GM19372 (cell line): ENCODE measurements around the gene CES4A.
"Not testable (repeated sequence)": the region's sequence is repeated elsewhere in the genome, so short reads cannot be mapped to it uniquely, and the experiment has no call there.

Experiments
- ATAC-seq: cut with Tn5 transposase; IDR thresholded peaks from one replicate; pipeline ENCODE4 v1.9.1; 2021; ENCODE audit warnings: mild to moderate bottlenecking, low read depth, moderate library complexity; ENCODE audit not compliant: unreplicated experiment

CES4A gene

DNA sequence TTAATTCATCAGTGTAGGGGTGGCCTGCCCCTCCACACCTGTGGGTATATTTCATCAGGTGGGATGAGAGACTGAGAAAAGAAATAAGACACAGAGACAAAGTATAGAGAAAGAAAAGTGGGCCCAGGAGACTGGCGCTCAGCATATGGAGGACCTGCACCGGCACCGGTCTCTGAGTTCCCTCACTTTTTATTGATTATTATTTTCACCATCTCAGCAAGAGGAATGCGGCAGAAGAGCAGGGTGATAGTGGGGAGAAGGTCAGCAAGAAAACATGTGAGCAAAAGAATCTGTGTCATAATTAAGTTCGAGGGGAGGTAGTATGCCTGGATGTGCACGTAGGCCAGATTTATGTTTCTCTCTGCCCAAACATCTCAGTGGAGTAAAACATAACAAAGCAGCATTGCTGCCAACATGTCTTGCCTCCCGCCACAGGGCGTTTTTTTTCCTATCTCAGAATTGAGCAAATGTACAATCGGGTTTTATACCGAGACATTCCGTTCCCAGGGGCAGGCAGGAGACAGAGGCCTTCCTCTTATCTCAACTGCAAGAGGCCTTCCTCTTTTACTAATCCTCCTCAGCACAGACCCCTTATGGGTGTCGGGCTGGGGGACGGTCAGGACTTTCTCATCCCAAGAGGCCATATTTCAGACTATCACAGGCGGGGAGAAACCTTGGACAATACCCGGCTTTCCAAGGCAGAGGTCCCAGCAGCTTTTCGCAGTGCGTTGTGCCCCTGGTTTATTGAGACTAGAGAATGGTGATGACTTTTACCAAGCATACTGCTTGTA, 32.8 kb upstream of the CES4A start:
- not testable (repeated sequence) for ATAC-seq

DNA sequence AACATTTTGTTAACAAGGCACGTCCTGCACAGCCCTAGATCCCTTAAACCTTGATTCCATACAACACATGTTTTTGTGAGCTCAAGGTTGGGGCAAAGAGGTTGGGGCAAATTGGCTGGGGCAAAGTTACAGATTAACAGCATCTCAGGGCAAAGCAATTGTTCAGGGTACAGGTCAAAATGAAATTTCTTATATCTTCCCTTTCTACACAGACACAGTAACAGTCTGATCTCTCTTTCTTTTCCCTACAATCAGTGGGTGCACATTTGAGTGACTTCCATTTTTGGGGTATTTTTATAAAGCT, 32.3 kb upstream of the CES4A start:
- ATAC-seq = not testable (repeated sequence)

DNA sequence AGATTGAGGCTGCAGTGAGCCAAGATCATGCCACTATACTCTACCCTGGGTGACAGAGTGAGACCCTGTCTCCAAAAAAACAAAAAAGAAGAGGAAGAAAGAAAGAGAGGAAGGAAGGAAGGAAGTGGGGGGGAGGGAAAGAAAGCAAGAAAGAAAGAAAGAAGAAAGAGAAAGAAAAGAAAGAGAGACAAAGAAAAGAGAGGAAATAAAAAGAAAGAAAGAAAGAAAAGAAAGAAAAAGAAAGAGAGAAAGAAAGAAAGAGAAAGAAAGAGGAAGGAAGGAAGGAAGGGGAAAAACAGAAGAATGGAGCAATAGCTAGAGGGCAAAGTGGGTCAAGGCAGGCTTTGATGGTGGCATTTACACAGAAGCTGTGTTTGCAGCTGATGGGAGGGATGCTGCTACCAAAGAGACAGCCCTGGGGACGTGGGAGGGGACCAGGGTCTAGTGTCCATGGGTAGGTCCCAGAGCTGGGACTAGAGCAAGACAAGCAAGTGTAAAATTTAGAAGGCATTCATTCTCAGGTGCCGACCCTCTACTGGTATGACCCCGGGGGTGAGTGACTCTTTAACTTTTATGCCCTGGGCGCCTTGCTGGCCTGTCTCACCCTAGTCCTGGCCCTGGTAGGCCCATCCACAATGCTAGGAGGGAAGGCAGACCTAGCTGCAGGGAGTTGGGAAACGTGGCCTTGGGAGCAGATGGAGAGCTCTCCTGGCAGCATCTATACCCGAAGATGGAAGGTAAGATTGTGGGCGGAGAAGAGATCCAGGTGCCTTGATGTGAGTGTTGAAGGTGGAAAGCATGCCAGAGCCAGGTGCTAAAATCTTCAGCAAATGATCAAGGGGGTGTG, 29.3 kb upstream of the CES4A start:
- no peak for ATAC-seq

DNA sequence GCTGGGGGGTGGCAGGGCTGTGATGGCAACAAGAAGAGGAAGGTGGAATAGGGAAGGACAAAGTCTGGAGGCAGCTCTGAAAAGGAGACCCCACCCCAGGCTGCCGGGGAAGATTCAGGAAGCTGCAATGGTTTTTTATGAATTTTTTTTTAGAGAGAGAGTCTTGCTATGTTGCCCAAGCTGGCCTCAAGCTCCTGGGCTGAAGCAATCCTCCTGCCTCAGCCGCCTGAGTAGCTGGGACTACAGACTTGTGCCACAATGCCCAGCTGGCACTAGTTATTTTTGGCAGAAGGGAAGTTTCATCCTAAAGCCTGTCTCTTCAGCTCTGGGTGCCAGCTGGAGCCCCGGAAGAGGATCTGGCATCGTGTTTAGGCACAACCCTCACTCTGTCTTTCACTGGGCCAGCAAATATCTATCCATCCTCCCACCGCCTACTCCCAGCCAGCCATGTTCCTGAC, 28.7 kb upstream of the CES4A start:
- ATAC-seq = no peak

DNA sequence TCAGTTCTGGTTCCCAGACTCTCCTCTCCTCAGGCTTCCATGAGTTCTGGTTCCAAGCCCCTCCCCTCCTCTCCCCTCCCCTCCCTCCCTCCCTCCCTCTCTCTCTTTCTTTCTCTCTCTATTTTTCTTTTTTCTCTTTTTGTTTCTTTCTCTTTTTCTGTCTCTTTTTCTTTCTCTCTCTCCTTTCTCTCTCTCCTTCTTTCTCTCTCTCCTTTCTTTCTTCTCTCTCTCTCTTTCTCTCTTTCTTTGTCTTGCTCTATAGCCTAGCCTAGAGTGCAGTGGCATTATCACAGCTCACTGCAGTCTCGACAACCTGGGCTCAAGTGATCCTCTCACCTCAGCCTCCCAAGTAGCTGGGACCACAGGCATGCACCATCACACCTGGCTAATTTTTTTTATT, 28.1 kb upstream of the CES4A start:
- no peak for ATAC-seq

DNA sequence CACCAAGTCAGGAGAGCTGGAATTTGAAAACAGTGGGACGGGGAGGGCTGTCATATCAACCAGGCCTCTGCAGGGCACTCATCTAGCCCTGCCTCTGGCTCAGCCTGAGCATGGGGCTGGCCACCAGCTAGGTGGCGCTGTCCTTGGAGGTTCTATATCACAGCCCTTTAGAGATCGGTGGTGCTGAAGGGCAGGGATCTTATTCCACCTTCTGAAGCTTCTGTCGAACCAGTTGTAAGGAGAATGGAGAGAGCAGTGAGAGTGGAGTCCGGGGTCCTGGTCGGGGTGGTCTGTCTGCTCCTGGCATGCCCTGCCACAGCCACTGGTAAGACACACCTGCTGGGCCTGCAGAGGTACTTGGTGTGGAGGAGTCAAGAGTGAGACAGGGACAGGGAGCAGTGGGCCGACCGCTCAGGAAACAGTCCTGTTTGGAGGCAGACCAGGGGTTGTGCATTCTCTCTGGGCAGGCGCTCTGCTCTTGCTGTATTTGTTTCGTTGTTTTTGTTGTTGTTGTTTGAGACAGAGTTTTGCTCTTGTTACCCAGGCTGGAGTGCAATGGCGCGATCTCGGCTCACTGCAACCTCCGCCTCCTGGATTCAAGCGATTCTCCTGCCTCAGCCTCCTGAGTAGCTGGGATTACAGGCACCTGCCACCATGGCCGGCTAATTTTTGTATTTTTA, 27.2 kb upstream of the CES4A start, which contains the start of gene CES3:
Gene CES3 (plus strand): TSS at position 202 of the 680 bp plus-strand sequence. CDS start 42 bp downstream, at position 244.
- no peak for ATAC-seq

DNA sequence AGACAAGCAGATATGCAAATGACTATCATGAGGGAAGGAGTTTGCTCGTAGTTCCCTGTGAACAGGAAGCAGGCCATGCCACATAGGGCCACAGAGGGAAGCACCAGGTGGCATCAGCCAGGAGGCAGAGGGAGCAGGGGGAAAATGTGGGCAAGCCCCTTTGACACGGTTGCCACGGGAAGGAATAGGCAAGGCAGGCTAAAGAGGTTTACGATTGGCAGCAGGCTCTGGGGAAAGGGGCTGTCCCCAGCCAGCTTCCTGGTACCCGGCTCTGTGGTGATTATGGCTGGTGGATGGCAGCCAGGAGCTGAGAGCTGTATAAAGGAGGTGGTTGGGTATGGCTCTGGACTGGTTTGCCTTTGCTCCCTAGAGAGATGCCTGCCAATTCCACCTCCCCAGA, 26.5 kb upstream of the CES4A start:
- no peak for ATAC-seq

DNA sequence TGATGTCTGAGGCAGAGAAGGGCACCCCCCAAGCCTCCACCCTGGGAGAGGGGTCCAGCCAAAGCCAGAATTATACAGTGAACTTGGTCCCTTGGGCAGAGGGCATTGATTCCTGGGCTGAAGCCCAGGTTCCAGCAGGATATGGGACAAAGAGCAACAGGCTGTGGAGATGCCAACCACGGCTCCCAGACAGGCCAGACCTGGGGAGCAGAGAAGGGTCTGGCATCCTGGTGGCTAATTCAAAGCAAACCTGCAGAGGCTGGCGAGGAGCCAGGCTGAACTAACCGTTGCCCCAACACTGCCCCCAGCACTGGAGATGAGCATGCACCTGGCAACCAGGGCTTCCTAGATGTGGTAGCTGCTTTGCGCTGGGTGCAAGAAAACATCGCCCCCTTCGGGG, 24.3 kb upstream of the CES4A start:
- ATAC-seq = no peak

DNA sequence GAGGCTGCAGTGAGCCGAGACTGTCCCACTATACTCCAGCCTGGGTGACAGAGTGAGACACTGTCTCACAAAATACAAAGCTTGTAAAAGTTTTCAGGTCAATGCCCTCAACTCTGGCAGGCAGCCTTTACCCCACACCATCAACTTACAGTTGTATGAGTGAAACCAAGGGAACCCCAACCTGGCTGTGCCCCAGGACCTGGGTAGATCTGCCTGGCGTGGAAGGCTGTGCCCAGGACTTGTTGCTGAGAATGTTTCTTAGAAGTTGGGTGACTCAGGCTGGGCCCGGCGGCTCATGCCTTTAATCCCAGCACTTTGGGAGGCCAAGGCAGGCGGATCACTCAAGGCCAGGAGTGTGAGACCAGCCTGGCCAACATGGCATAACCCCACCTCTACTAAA, 19.5 kb upstream of the CES4A start:
- no peak for ATAC-seq

DNA sequence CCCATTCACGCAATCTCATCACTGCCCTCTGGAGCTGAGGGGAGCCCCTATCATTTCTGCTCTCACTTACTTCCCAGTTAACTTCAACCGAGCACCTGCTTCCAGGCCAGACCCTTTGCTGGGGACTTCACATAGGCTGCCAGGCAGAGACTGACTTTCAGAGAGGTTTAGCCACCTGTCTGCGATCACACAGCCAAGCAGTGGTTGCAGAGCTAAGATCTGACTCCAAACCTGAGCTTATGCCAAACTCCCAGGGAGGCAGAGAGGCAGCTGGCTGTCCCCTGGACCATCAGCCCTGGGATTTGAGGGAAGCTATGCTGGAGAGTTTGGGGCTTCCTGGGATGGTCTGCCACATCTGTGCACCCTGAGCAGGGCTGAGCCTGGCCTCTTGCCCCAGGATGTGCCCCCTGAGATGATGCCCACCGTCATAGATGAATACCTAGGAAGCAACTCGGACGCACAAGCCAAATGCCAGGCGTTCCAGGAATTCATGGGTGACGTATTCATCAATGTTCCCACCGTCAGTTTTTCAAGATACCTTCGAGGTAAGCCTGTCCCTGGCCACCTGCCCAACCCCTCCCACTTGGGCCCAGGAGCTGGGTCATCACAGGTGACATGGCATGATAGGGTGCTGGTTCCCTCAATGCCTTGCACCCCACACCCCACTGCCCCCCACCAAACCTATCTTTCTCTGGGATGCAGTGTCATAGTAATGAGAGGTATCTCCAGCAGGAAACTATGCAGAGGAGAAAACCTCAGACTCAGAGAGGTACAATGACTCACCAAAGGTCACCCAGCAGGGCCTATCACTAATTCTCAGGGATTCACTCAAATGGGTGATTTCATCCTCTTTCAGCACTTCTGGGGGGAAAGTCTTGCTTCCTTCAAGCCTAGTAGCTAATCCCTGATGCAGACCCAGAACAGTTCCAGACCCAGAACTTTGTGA, 17.3 kb upstream of the CES4A start:
- no peak for ATAC-seq

DNA sequence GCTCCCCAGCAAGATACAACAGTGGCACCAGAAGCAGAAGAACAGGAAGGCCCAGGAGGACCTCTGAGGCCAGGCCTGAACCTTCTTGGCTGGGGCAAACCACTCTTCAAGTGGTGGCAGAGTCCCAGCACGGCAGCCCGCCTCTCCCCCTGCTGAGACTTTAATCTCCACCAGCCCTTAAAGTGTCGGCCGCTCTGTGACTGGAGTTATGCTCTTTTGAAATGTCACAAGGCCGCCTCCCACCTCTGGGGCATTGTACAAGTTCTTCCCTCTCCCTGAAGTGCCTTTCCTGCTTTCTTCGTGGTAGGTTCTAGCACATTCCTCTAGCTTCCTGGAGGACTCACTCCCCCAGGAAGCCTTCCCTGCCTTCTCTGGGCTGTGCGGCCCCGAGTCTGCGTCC, 15.4 kb upstream of the CES4A start:
- no peak for ATAC-seq

DNA sequence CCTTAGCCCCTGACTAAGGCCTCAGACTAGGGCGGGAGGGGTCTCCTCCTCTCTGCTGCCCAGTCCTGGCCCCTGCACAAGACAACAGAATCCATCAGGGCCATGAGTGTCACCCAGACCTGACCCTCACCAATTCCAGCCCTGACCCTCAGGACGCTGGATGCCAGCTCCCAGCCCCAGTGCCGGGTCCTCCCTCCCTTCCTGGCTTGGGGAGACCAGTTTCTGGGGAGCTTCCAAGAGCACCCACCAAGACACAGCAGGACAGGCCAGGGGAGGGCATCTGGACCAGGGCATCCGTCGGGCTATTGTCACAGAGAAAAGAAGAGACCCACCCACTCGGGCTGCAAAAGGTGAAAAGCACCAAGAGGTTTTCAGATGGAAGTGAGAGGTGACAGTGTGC, 14.7 kb upstream of the CES4A start:
- ATAC-seq = no peak

DNA sequence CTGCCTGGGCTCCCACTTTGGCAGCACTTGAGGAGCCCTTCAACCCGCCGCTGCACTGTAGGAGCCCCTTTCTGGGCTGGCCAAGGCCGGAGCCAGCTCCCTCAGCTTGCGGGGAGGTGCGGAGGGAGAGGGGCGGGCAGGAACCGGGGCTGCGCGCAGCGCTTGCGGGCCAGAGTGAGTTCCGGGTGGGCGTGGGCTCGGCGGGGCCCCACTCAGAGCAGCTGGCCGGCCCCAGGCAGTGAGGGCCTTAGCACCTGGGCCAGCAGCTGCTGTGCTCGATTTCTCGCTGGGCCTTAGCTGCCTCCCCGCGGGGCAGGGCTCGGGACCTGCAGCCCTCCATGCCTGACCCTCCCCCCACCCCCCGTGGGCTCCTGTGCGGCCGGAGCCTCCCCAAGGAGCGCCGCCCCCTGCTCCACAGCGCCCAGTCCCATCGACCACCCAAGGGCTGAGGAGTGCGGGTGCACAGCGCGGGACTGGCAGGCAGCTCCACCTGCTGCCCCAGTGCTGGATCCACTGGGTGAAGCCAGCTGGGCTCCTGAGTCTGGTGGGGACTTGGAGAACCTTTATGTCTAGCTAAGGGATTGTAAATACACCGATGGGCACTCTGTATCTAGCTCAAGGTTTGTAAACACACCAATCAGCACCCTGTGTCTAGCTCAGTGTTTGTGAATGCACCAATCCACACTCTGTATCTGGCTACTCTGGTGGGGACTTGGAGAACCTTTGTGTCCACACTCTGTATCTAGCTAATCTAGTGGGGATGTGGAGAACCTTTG, 14.0 kb upstream of the CES4A start:
- not testable (repeated sequence) for ATAC-seq

DNA sequence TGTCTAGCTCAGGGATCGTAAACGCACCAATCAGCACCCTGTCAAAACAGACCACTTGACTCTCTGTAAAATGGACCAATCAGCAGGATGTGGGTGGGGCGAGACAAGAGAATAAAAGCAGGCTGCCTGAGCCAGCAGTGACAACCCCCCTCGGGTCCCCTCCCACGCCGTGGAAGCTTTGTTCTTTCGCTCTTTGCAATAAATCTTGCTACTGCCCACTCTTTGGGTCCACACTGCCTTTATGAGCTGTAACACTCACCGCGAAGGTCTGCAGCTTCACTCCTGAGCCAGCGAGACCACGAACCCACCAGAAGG, 13.5 kb upstream of the CES4A start:
- ATAC-seq = not testable (repeated sequence)

DNA sequence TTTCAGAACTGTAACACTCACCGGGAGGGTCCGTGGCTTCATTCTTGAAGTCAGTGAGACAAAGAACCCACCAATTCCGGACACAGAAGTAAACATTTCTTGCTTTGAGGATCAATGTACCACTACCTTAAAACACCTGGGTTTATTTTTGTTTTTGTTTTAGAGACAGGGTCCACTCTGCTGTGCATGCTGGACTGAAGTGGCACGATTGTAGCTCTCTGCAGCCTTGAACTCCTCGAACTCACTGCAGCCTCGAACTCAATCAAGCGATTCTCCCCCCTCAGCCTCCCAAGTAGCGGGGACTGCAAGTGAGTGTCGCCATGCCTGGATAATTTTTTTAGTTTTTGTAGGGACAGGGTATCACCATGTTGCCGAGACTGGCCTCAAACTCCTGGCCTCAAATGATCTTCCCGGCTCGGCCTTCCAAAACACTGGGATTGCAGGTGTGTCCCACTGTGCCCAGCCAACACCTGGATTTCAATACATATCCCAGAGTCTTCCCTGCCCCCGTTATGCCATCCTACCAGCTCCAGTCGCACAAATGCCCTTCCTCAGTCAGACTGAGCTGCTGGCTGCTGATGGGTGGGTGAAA, 13.0 kb upstream of the CES4A start:
- ATAC-seq = no peak

DNA sequence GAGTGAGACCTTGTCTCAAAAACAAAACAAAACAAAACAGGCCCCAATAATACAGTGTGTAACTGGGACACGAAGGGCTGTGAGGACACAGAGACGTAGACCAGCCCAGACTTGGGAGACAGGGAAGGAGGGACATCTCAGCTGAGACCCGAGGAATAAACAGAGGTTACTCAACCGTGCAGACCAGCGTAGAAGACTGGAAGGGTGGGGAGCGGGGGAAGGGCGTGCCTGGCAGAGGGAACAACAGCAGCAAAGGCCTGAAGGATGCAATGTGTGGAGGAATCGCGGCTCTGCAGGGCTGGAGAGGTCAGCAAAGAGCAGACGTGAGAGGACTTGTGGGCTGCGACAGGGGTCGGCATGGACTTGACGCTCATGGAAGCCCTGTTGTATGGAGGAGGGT, 11.6 kb upstream of the CES4A start:
- ATAC-seq = no peak

DNA sequence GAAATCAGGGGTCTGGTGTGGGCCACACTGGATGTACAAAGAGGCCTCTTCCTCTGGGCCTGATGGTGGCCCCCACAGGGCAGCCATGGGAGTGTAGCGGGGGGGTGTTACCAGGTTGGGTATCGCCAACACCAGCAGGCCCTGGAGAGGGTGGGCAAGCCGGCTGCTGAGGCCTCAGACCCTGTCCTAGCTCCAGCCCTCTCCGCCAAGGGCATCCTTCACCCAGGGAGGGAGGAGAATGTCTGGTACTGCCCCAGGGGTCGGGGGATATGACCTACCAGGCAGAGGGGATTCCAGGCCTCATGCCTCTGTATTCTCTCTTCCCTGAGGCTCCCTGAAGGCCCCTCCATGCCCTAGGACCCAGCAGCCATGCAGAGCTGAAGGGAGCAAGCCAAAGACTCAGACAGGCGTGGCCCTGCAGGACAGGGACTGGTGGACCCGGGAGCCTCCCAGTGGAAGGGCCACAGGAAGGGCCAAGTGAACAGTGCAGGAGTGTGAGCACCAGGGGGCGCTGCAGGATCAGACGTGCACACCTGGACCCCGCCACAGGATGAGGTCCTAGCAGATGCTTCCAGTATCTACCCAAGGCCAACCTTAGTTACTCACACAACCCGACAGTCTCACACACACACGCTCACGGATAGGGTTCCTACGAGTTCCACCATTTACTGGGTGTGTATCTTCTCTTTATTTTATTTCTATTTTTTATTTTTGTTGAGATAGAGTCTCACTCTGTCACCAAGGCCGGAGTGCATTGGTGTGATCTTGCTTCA, 10.9 kb upstream of the CES4A start:
- no peak for ATAC-seq

DNA sequence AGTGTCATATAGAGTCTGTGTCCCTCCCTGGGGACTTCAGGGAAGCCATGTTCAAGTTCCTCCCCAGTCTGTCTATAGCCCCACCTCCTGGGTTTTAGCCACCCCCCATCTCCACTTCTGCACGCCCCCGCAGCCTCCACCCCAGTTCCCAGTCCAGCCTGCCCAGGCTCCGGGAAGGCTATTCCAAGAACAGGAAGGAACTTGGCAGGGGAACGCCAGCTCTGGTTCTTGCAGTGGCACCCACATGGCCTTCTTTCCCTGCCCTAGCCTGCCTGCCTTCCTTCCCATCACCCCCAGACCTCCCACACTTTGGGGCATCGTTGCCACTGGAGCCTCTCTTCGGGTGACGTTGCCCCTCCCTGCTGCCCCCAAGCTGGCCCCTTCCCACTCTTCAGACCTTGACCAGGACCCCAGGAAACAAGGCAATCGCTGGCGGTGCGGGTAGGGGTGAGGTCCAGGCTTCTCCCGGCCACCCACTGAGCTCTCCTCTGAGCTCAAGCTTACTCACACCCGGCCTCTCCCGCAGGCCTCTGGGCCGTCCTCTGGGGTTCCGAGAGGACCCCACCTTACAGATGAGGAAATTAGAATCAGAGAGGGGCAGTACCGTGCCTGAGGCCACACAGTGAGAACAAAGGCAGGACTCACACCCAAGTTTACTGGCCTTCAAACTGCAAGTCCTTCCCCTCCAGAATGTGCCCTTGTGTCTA, 9.2 kb upstream of the CES4A start:
- ATAC-seq = no peak
